HEK293 (cell line): ENCODE results near the gene SF3A1.

Source experiments
- CTCF ChIP-seq: fragments of 450-650 bp; formaldehyde crosslinking; IDR thresholded peaks from 2 replicates; pipeline ENCODE4 v1.5.1; 2016; ENCODE audit warnings: missing biosample characterization, missing genetic modification characterization
- HOXA7 ChIP-seq: sonication (generic); formaldehyde crosslinking; IDR thresholded peaks from 2 replicates; pipeline ENCODE4 v1.8.1; 2022; ENCODE audit warnings: missing genetic modification reagents, borderline replicate concordance
- HOXC10 ChIP-seq: sonication (generic); formaldehyde crosslinking; IDR thresholded peaks from 2 replicates; pipeline ENCODE4 v1.8.1; 2023; ENCODE audit warnings: mild to moderate bottlenecking, missing genetic modification reagents
- PATZ1 ChIP-seq: fragments of 450-650 bp; formaldehyde crosslinking; IDR thresholded peaks from 2 replicates; pipeline ENCODE4 v1.5.1; 2016; ENCODE audit warnings: missing biosample characterization, missing genetic modification characterization
- RBAK ChIP-seq: fragments of 450-650 bp; formaldehyde crosslinking; IDR thresholded peaks from 2 replicates; pipeline ENCODE4 v1.5.1; 2016; ENCODE audit warnings: missing biosample characterization, missing genetic modification characterization
- ZBTB8A ChIP-seq: fragments of 450-650 bp; formaldehyde crosslinking; IDR thresholded peaks from 2 replicates; pipeline ENCODE4 v1.5.1; 2016; ENCODE audit warnings: missing biosample characterization, missing genetic modification characterization
- ZNF10 ChIP-seq: fragments of 450-650 bp; formaldehyde crosslinking; IDR thresholded peaks from 2 replicates; pipeline ENCODE4 v1.5.1; 2017; ENCODE audit warnings: missing biosample characterization, missing genetic modification characterization
- ZNF175 ChIP-seq: fragments of 450-650 bp; formaldehyde crosslinking; IDR thresholded peaks from 2 replicates; pipeline ENCODE4 v1.5.1; 2016; ENCODE audit warnings: missing biosample characterization, missing genetic modification characterization
- ZNF24 ChIP-seq: fragments of 450-650 bp; formaldehyde crosslinking; IDR thresholded peaks from 2 replicates; pipeline ENCODE4 v1.5.1; 2016; ENCODE audit warnings: missing biosample characterization, missing genetic modification characterization
- ZNF274 ChIP-seq, 2 experiments: fragments of 200-500 bp in 1 of 2; fragments of 450-650 bp in 1 of 2; sonication (Bioruptor generic) in 1 of 2; formaldehyde crosslinking in 1 of 2; IDR thresholded peaks; 2 replicates each; pipeline versions ENCODE4 v1.5.1 to v1.6.1; 2014 to 2016; ENCODE audit warnings: borderline replicate concordance in 1 of 2, inconsistent platforms in 1 of 2, low read length in 1 of 2, missing biosample characterization in 1 of 2, missing genetic modification characterization in 1 of 2
- ZNF416 ChIP-seq: fragments of 450-650 bp; formaldehyde crosslinking; IDR thresholded peaks from 2 replicates; pipeline ENCODE4 v1.5.1; 2016; ENCODE audit warnings: missing biosample characterization, missing genetic modification characterization
- ZNF555 ChIP-seq: fragments of 450-650 bp; formaldehyde crosslinking; conservative IDR thresholded peaks from 2 replicates; pipeline ENCODE4 v1.5.1; 2017; ENCODE audit warnings: missing biosample characterization, mild to moderate bottlenecking, missing genetic modification characterization, inconsistent platforms
- ZNF639 ChIP-seq: fragments of 450-650 bp; formaldehyde crosslinking; IDR thresholded peaks from 2 replicates; pipeline ENCODE4 v1.5.1; 2016; ENCODE audit warnings: missing biosample characterization, missing genetic modification characterization
- ZNF664 ChIP-seq: fragments of 450-650 bp; formaldehyde crosslinking; IDR thresholded peaks from 2 replicates; pipeline ENCODE4 v1.5.1; 2016; ENCODE audit warnings: missing biosample characterization, missing genetic modification characterization

GRCh38 chr22:30357650-30358215, 1.0 kb upstream of the SF3A1 start:
- no peak for TF ChIP-seq ZNF175
- TF ChIP-seq ZNF24 (tag by site-specific recombination) = no peak
- no peak for TF ChIP-seq CTCF (tag by site-specific recombination)
- TF ChIP-seq ZNF664 (tag by site-specific recombination) = no peak
- no peak for TF ChIP-seq ZNF274 (IDR thresholded peaks at IDR 0.05; ENCODE audit: low read length)
- TF ChIP-seq ZNF274 (tag by site-specific recombination; IDR thresholded peaks at IDR 0.05; ENCODE audit: borderline replicate concordance) = no peak
- TF ChIP-seq ZNF416 (tag by site-specific recombination) = no peak
- no peak for TF ChIP-seq HOXA7
- TF ChIP-seq ZNF639 = no peak
- no peak for TF ChIP-seq RBAK (tag by site-specific recombination)
- TF ChIP-seq HOXC10 (CRISPR knock-in tag) = no peak
- no peak for TF ChIP-seq ZBTB8A (tag by site-specific recombination)
- no peak for TF ChIP-seq PATZ1 (tag by site-specific recombination)
- no peak for TF ChIP-seq ZNF555 (tag by site-specific recombination)
- no peak for TF ChIP-seq ZNF10 (tag by site-specific recombination)
